GM21737 (cell line): ENCODE measurements around the gene PKP2.
"Not testable (repeated sequence)": the region's sequence is repeated elsewhere in the genome, so short reads cannot be mapped to it uniquely, and the experiment has no call there.

Source experiments
- ATAC-seq: cut with Tn5 transposase; IDR thresholded peaks from one replicate; pipeline ENCODE4 v1.9.1; 2021; ENCODE audit warnings: mild to moderate bottlenecking, moderate library complexity; ENCODE audit not compliant: unreplicated experiment

PKP2 gene

GRCh38 chr12:32864731-32865130 lies 31.8 kb downstream of the PKP2 start:
- ATAC-seq: no peak

DNA sequence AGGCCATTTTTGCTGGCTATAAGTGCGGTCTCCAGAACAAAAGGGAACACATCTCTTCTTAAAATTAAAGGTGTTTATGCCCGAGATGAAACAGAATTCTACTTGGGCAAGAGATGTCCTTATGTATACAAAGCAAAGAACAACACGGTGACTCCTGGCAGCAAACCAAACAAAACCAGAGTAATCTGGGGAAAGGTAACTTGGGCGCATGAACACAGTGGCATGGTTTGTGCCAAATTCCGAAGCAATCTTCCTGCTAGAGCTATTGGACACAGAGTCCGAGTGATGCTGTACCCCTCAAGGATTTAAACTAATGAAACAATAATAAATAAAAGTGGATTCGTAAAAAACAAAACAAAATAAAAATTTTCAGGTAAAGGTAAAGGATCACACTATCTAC lies 33.4 kb downstream of the PKP2 start:
- ATAC-seq: no peak

GRCh38 chr12:32861658-32862057 lies 34.9 kb downstream of the PKP2 start:
- ATAC-seq: not testable (repeated sequence)

DNA sequence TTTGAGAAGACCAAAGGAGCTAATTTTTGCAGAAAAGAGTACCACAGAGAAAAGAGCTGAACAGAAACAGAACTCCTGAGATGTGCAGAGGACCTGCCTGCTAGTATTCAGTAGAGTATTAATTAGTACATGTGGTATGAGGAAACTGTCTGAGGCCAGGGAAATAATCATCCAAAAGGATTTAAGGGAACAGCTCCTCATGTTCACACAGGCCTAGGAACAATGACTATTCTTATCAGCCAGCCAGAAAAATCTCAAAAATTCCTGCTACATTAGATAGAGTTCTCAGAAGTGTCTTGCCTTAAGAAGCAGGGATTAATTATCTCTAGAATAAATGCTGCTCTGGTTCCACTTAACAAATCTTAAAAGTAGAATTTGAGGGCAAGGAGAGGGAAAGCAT lies 36.4 kb downstream of the PKP2 start:
- no peak for ATAC-seq

DNA sequence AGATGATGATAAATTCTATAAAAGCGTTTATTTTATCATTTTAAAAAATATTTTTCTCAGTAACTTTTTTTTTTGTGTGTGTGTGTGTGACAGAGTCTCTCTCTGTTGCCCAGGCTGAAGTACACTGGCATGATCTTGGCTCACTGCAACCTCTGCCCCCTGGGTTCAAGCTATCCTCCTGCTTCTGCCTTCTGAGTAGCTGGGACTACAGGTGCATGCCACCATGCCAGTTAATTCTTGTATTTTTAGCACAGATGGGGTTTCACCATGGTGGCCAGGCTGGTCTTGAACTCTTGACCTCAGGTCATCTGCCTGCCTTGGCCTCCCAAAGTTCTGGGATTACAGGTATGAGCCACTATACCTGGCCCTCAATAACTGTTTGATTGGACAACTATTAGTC lies 37.2 kb downstream of the PKP2 start:
- ATAC-seq: no peak

GRCh38 chr12:32854716-32855115 lies 41.9 kb downstream of the PKP2 start:
- no peak for ATAC-seq

DNA sequence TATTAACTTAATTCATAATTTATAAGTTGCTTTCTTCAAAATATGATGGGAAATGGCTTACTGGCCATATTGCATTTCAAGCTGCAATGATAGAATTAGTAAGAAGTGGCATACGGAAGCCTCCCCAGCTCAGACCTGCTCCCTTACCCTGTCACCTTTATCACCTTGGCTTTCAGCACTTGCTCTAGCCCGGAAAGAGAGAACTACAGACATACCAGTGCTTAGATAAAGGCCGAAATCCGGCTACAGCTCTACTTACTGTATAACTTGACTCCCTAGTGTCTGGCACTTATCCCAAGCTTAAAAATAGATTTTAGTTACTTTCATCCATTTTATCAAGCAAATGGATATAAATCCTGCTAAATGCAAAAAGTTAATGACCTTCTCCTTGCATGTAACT lies 42.5 kb downstream of the PKP2 start:
- no peak for ATAC-seq

- no peak for ATAC-seq
Observed at GRCh38 chr12:32847287-32847686, 49.3 kb downstream of the PKP2 start.

GRCh38 chr12:32846053-32846452 lies 50.5 kb downstream of the PKP2 start:
- no peak for ATAC-seq

- no peak for ATAC-seq
Observed at GRCh38 chr12:32843528-32844095, 53.0 kb downstream of the PKP2 start.

- ATAC-seq: no peak
Observed at GRCh38 chr12:32841061-32841460, 55.5 kb downstream of the PKP2 start.

- ATAC-seq: no peak
Observed at GRCh38 chr12:32839828-32840227, 56.7 kb downstream of the PKP2 start.

GRCh38 chr12:32837974-32838373 lies 58.6 kb downstream of the PKP2 start:
- no peak for ATAC-seq

GRCh38 chr12:32836710-32837109 lies 59.9 kb downstream of the PKP2 start:
- ATAC-seq: no peak

- ATAC-seq: no peak
Observed at GRCh38 chr12:32834122-32834521, 62.5 kb downstream of the PKP2 start.

- no peak for ATAC-seq
Observed at GRCh38 chr12:32828552-32828951, 68.0 kb downstream of the PKP2 start.

DNA sequence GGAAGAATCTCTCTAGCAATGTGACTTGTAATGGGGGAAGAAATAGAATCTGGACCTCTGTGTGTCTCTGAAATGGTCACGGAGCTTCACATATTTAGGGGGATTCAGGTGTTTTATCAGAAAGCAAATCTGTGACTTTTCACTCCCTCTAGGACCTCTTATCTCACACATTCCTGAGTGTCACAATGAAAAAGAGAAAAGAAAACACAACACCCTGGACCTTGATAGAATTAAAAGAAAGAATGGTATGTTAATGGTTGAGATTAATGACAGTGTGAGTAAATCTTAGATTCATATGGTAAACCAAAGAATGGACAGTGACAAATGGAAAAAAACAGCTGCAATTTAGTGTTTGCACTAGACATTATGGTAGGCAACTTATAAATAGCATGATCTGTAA lies 68.5 kb downstream of the PKP2 start:
- no peak for ATAC-seq

GRCh38 chr12:32826807-32827412 lies 69.7 kb downstream of the PKP2 start:
- no peak for ATAC-seq

GRCh38 chr12:32824596-32824995 lies 72.0 kb downstream of the PKP2 start:
- ATAC-seq: no peak

DNA sequence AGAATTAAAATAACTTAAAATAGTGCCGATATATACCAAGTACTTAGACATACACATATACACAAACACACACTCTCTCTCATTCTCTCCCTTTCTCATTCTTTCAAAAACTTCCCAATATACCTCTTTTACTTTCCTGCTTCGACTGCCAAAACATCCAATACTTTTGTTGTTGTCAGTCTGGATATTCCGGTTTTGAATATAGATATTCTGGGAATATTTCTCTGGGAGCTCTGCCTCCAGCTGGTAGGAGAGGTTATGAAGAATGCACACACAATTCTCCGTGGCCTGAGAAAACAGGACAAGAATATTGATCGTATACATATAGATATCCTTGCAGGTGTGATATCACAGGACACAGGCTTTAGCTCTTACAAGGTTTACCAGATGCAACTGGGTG lies 74.2 kb downstream of the PKP2 start:
- no peak for ATAC-seq

DNA sequence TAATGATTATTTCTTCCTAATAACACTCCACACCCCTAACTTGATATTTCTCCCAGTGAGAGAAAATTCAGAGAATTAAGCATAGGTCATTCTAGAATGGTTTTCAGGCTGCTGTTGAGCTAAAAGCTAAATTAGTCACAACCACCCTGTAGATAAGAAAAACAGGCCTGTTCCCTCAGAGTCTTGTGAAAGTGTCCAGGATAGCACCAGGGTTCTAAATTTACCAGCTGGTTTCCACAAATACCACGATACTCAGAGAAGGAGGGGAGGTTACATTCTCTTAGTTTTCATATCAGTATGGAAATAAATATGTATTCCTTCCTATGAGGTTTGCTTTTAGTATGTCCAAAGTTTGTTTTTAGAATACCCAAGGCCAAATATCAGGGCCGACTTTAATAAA lies 74.9 kb downstream of the PKP2 start:
- ATAC-seq: no peak

DNA sequence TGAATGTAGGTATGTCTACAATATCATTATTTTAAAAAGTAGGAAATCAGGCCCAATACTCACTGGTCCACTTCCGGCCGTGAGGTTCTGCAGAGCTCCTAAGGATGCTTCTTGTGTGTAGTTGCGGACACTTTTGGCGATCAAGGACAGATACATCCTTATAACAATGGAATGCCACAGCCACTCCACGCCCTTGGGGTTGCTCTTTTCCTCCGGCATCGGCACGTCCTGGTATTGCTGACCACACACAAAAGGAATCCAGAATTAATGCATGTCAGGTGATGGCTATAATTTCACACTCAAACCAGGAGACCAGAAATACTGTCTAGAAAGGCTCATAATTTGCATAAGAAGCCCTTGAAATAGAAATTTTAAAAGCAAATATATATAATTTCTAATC lies 75.3 kb downstream of the PKP2 start:
- ATAC-seq: no peak

DNA sequence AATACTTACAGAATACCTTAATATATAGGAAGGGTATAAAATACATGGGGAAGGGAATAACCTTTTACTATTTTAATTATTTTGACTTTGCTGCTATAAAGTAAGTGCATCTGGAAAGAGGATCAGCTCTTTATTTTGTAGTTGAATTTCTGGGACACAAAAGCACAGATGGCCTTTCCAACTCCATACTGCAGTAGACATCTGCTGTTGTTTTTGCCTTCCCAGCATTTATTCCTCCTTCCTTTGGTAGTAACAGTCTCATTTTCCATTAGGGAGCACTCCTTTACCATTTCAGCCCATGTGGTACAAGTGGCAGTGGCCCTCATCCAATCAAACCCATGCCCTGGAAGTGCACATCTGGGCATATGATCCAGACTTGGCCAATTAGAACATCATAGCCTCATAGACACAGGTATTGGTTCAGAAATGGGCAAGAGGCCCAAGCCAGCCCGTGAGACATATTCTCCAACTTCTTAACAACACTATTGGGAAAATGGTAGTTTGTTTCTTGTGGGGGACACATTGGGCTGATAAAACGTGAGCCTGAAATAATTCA lies 76.1 kb downstream of the PKP2 start:
- no peak for ATAC-seq
